GM12874 (cell line): Measurements from ENCODE around the gene CLSTN2.

Experiments used
- TF ChIP-seq, protein P1 (sequence below): IDR thresholded peaks from 2 replicates; pipeline ENCODE4 v1.5.1; 2011; ENCODE audit warnings: low read depth, mild to moderate bottlenecking, control low read depth, low read length, moderate library complexity; ENCODE audit not compliant: insufficient read depth

CLSTN2 gene

DNA sequence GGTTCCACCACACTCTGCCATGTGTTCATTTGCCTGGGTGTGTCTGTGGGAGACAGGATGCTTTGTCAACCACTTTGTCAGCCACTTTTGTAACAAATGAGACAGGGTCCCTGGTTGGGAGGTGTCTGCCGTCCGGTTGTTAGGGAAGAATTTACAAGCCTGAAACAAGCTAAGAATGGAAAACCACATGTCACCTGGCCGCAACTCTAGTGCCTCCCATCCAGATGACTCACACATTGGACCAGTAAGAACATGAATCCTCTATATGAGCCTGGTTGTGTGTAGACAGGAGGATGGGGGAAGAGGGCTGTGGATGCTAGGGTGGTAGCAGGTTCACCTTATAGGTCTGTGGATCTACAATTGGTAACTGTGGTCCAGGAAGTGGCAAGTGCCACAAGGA is 335.3 kb downstream of the CLSTN2 start:
- TF ChIP-seq, protein P1, sequence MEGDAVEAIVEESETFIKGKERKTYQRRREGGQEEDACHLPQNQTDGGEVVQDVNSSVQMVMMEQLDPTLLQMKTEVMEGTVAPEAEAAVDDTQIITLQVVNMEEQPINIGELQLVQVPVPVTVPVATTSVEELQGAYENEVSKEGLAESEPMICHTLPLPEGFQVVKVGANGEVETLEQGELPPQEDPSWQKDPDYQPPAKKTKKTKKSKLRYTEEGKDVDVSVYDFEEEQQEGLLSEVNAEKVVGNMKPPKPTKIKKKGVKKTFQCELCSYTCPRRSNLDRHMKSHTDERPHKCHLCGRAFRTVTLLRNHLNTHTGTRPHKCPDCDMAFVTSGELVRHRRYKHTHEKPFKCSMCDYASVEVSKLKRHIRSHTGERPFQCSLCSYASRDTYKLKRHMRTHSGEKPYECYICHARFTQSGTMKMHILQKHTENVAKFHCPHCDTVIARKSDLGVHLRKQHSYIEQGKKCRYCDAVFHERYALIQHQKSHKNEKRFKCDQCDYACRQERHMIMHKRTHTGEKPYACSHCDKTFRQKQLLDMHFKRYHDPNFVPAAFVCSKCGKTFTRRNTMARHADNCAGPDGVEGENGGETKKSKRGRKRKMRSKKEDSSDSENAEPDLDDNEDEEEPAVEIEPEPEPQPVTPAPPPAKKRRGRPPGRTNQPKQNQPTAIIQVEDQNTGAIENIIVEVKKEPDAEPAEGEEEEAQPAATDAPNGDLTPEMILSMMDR, result no peak

DNA sequence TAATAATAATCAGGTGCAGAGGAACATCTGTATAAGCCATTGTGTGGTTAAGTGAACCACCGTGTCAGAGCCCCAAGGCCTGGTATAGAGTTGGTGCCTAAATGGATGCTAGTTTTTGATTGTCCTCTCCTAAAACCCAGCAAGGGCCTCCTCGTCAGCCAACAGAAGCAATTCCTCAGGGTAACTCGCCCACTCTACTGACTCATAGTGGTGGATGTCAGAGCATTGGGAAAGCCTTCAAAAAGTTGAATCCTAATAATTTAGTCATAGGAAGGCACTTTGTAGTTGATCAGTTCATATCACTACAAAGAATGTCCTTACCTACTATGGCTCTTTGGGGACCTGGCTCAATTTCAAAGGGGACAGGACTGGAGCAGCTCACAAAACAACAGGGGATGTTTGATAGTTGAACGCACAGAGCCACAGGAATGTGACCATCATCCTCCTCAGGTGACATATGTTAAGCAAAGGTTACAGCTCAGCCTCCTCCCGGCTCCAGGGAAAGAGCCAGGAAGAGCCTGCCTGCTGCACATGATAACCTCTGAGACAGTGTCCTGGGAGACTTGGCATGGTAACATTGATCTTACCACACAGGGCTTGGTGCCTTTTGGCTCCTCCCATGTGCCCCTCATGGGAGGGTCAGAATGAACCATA is 338.7 kb downstream of the CLSTN2 start:
- TF ChIP-seq, protein P1, result no peak

GRCh38 chr3:140274429-140274828 is 339.4 kb downstream of the CLSTN2 start:
- TF ChIP-seq, protein P1, result no peak

- TF ChIP-seq, protein P1, result peak; percentile 35; the same call in 1 of the 2 replicates
Measured at GRCh38 chr3:140276703-140277102, 341.7 kb downstream of the CLSTN2 start.

DNA sequence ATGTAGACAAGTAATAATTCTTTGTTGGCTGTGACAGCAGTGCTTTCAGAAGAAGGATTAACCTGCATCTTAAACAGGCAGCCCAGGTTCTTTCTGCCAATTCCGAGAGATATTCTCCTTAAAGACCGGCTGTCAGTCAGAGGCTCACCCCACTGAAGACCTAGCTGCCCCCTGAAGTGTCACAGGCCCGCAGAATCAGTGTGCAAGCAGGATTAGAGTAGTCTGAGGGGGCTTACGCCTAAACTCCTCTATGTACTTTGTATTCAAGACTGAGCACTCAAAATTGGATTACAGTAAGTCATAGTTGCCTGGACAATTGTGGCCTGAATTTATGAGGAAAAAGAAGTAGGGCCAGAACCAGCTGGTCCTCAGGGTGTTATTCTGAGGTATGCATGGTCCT is 342.9 kb downstream of the CLSTN2 start:
- TF ChIP-seq, protein P1, result no peak

- TF ChIP-seq, protein P1, result no peak
Measured at GRCh38 chr3:140284372-140284771, 349.4 kb downstream of the CLSTN2 start.

GRCh38 chr3:140285380-140285779 is 350.4 kb downstream of the CLSTN2 start:
- TF ChIP-seq, protein P1, result no peak
